RWPE1 (cell line): ENCODE data around the gene BMPR1B.

Experiments used
- CTCF ChIA-PET: fragments of 350-600 bp; sonication (Branson Sonifier 250); formaldehyde crosslinking; extraction: SDS; loops from one replicate; lab custom pipeline; 2021; lab: Yijun Ruan, JAX
- POLR2A ChIA-PET: fragments of 400-600 bp; formaldehyde crosslinking; extraction: SDS; loops from one replicate; lab custom pipeline; 2020; ENCODE audit warnings: antibody characterized with exemption; ENCODE audit not compliant: low non-redundant PET; lab: Yijun Ruan, JAX
- DNase-seq: peaks from one replicate; pipeline ENCODE4 v3.0.0; 2012; ENCODE audit warnings: low spot score
- H3K27ac ChIP-seq: fragments of 450-650 bp; 2 replicates; pipeline ENCODE4 v1.5.1; 2017
- TF ChIP-seq, protein P1 (sequence below): fragments of 450-650 bp; conservative IDR thresholded peaks from 2 replicates; pipeline ENCODE4 v1.5.1; 2017; ENCODE audit warnings: low read depth, mild to moderate bottlenecking

The BMPR1B gene

GRCh38 chr4:95085124-95085833, 327.5 kb downstream of the BMPR1B start:
- CTCF ChIA-PET, result no interaction called here
- DNase-seq, result no peak
- TF ChIP-seq, protein P1, sequence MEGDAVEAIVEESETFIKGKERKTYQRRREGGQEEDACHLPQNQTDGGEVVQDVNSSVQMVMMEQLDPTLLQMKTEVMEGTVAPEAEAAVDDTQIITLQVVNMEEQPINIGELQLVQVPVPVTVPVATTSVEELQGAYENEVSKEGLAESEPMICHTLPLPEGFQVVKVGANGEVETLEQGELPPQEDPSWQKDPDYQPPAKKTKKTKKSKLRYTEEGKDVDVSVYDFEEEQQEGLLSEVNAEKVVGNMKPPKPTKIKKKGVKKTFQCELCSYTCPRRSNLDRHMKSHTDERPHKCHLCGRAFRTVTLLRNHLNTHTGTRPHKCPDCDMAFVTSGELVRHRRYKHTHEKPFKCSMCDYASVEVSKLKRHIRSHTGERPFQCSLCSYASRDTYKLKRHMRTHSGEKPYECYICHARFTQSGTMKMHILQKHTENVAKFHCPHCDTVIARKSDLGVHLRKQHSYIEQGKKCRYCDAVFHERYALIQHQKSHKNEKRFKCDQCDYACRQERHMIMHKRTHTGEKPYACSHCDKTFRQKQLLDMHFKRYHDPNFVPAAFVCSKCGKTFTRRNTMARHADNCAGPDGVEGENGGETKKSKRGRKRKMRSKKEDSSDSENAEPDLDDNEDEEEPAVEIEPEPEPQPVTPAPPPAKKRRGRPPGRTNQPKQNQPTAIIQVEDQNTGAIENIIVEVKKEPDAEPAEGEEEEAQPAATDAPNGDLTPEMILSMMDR, result no peak
- H3K27ac ChIP-seq, result no peak overlapping the region
- POLR2A ChIA-PET, result no interaction called here

DNA sequence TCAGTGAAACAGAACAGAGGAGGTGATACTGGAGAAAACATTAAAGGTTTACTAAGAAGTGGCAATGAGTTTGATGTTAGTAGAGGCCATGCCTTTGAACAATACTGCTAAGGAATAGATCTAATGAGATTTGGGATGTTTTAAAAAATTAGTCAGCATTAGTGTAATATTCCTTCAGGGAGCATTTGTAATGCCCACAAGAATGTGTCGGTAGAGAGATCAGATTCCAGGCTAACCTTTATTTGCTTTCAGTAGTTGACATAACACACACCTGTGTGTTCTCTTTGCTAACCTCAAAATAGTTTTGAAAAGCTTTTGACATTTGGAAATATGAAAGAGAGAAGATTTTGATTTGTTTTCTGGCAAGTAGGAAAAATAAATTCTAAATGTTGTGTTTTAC, 328.8 kb downstream of the BMPR1B start:
- TF ChIP-seq, protein P1, result no peak
- no peak overlapping the region for H3K27ac ChIP-seq
- ChIA-PET POLR2A (no interaction called here), CTCF (interaction anchor here (0.7 kb wide), 1 partner anchor 461 kb away, joined by 4 read pairs; no protein-coding TSS in a partner anchor)
- DNase-seq, result peak; percentile 41

- POLR2A ChIA-PET, result no interaction called here
- H3K27ac ChIP-seq, result no peak overlapping the region
- CTCF ChIA-PET, result no interaction called here
- DNase-seq, result no peak
- TF ChIP-seq, protein P1, result no peak
Measured at GRCh38 chr4:95087657-95088455, 330.1 kb downstream of the BMPR1B start.

GRCh38 chr4:95091272-95091671, 333.5 kb downstream of the BMPR1B start:
- CTCF ChIA-PET, result interaction anchor here (0.6 kb wide), 1 partner anchor 470 kb away, joined by 3 read pairs; no protein-coding TSS in a partner anchor
- no peak for DNase-seq
- POLR2A ChIA-PET, result no interaction called here
- no peak overlapping the region for H3K27ac ChIP-seq
- TF ChIP-seq, protein P1, result no peak

DNA sequence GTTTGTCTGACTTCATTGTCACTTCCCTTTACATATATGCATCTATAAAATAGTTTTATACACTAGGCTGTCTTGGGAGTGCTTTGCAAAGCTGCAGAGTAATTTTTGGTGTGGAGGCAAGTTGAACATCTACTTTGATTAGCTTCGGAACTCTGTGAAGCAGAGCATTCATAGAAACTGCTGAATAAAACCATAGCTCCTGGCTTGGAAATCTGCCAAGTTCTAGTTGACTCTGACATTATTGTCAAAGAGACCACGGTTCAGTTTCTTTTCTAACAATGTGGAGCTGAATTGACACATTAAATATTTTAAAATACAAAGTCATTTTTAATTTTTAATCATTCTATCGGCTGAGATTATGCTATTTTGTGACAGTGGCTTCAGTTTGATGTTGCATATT, 335.0 kb downstream of the BMPR1B start:
- H3K27ac ChIP-seq, result no peak overlapping the region
- ChIA-PET POLR2A (no interaction called here), CTCF (interaction anchor here (0.8 kb wide), 1 partner anchor 456 kb away, joined by 3 read pairs; no protein-coding TSS in a partner anchor)
- TF ChIP-seq, protein P1, result no peak
- DNase-seq, result no peak

DNA sequence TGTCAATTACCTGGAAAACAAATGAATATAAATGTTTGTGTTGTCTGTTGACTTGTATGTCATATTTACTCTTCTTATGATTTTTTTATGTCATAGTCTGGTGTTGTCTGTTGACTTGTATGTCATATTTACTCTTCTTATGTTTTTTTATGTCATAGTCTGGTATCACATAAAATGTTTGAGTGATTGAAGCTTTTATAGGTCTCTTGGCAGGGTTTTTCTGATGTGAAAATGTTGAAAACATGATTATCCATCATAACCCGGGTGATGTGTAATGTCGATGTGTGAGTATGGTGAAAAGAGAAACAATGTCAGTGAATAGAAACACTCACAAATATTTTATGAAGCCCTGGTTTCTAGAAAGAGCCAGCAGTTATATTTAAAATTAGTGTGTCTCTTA, 335.7 kb downstream of the BMPR1B start:
- H3K27ac ChIP-seq, result no peak overlapping the region
- TF ChIP-seq, protein P1, result no peak
- POLR2A ChIA-PET, result no interaction called here
- no peak for DNase-seq
- CTCF ChIA-PET, result no interaction called here
